HepG2 (cell line): ENCODE data around the gene CD177.
"Not testable (repeated sequence)": the region's sequence is repeated elsewhere in the genome, so short reads cannot be mapped to it uniquely, and the experiment has no call there.

ENCODE experiments used
- CREM ChIP-seq, 2 experiments: sonication (generic) in 1 of 2; formaldehyde crosslinking in 1 of 2; IDR thresholded peaks; 2 replicates each; pipeline versions ENCODE4 v1.4.0 to v1.6.1; 2016 to 2020; ENCODE audit warnings: antibody characterized with exemption in 1 of 2, mild to moderate bottlenecking in 1 of 2, missing genetic modification reagents in 1 of 2
- CTCF ChIP-seq: sonication (generic); formaldehyde crosslinking; IDR thresholded peaks from 2 replicates; pipeline ENCODE4 v1.5.0; 2020; ENCODE audit warnings: mild to moderate bottlenecking, missing genetic modification reagents, moderate library complexity
- GABPA ChIP-seq, 2 experiments: IDR thresholded peaks; 2 replicates each; pipeline ENCODE4 v1.6.1; 2011 to 2016; ENCODE audit warnings: low read depth in 2 of 2, low read length in 1 of 2, missing biosample characterization in 1 of 2, missing genetic modification characterization in 1 of 2
- HOXA5 ChIP-seq: sonication (generic); formaldehyde crosslinking; IDR thresholded peaks from 2 replicates; pipeline ENCODE4 v1.4.0; 2020; ENCODE audit warnings: missing genetic modification reagents
- KDM4B ChIP-seq: sonication (generic); formaldehyde crosslinking; IDR thresholded peaks from 2 replicates; pipeline ENCODE4 v1.4.0; 2020; ENCODE audit warnings: missing genetic modification reagents
- PHF8 ChIP-seq: sonication (generic); formaldehyde crosslinking; IDR thresholded peaks from 2 replicates; pipeline ENCODE4 v1.5.0; 2020; ENCODE audit warnings: missing genetic modification reagents
- SP2 ChIP-seq: sonication (generic); formaldehyde crosslinking; IDR thresholded peaks from 2 replicates; pipeline ENCODE4 v1.5.1; 2020; ENCODE audit warnings: mild to moderate bottlenecking, missing genetic modification reagents
- SP4 ChIP-seq: sonication (generic); formaldehyde crosslinking; IDR thresholded peaks from 2 replicates; pipeline ENCODE4 v1.8.1; 2023; ENCODE audit warnings: mild to moderate bottlenecking, missing genetic modification reagents
- SUZ12 ChIP-seq: fragments of 150-350 bp; IDR thresholded peaks from 2 replicates; pipeline ENCODE4 v1.6.1; 2014; ENCODE audit warnings: low read depth, low read length
- THAP7 ChIP-seq: sonication (generic); formaldehyde crosslinking; IDR thresholded peaks from 2 replicates; pipeline ENCODE4 v1.8.1; 2023; ENCODE audit warnings: mild to moderate bottlenecking, missing genetic modification reagents
- TMF1 ChIP-seq: sonication (generic); formaldehyde crosslinking; IDR thresholded peaks from 2 replicates; pipeline ENCODE4 v1.8.1; 2022; ENCODE audit warnings: low read depth, missing genetic modification reagents
- TRIM24 ChIP-seq: sonication (generic); formaldehyde crosslinking; IDR thresholded peaks from 2 replicates; pipeline ENCODE4 v1.8.0; 2022; ENCODE audit warnings: mild to moderate bottlenecking, missing genetic modification reagents
- ZFP36 ChIP-seq: fragments of 150-350 bp; IDR thresholded peaks from 2 replicates; pipeline ENCODE4 v1.6.1; 2018; ENCODE audit warnings: borderline replicate concordance, low read length, low read depth; ENCODE audit not compliant: partially characterized antibody

- not testable (repeated sequence) for TF ChIP-seq CREM (IDR thresholded peaks at IDR 0.05); CREM (CRISPR knock-in tag; IDR thresholded peaks at IDR 0.05); GABPA (IDR thresholded peaks at IDR 0.05; ENCODE audit: low read depth, low read length); GABPA (CRISPR knock-in tag; IDR thresholded peaks at IDR 0.05; ENCODE audit: low read depth); SP4 (CRISPR knock-in tag); TMF1 (CRISPR knock-in tag); KDM4B; CTCF (CRISPR knock-in tag); ZFP36; SUZ12; HOXA5 (CRISPR knock-in tag); THAP7 (CRISPR knock-in tag); PHF8 (CRISPR knock-in tag); SP2 (CRISPR knock-in tag); TRIM24 (CRISPR knock-in tag)
Observed at GRCh38 chr19:43356749-43357148, 3.3 kb downstream of the CD177 start.
